Fibroblast of lung (primary cell): ENCODE data around the gene PCSK5. TPM values are rescaled to one million over a fixed set of nuclear protein-coding genes. Genes with fewer than 3 reads are reported as not detected.

Source experiments
- DNase-seq, 2 donors: peaks; one replicate each; pipeline versions ENCODE4 v3.0.0 to v3.0.0-alpha.2; 2010; ENCODE audit warnings: low read depth in 2 of 2
- H2AFZ ChIP-seq: 2 replicates; pipeline ENCODE4 v1.5.1; 2012; ENCODE audit warnings: low read length, control low read depth, inconsistent platforms
- H3K27ac ChIP-seq: 2 replicates; pipeline ENCODE4 v1.5.1; 2011; ENCODE audit warnings: low read length, control low read depth; ENCODE audit not compliant: insufficient read depth
- H3K27me3 ChIP-seq: 2 replicates; pipeline ENCODE4 v1.5.1; 2011; ENCODE audit warnings: mild to moderate bottlenecking, low read length; ENCODE audit not compliant: control insufficient read depth, insufficient read depth
- H3K36me3 ChIP-seq: 2 replicates; pipeline ENCODE4 v1.5.1; 2011; ENCODE audit warnings: low read length; ENCODE audit not compliant: control insufficient read depth, insufficient read depth
- H3K4me1 ChIP-seq: 2 replicates; pipeline ENCODE4 v1.5.1; 2011; ENCODE audit warnings: low read length; ENCODE audit not compliant: control insufficient read depth, insufficient read depth; ENCODE audit errors: extremely low read depth
- H3K4me2 ChIP-seq: 2 replicates; pipeline ENCODE4 v1.5.1; 2011; ENCODE audit warnings: low read length, control low read depth; ENCODE audit not compliant: insufficient read depth; ENCODE audit errors: extremely low read depth
- H3K4me3 ChIP-seq, 4 experiments: fragments of 200-600 bp in 1 of 4; sonication (generic) in 1 of 4; replicated peaks in 1 of 4; 2 replicates each; pipeline ENCODE4 v1.5.1; 2011 to 2016; ENCODE audit warnings: low read length in 4 of 4, low read depth in 3 of 4, mild to moderate bottlenecking in 3 of 4, control low read depth in 2 of 4, inconsistent platforms in 1 of 4, mixed read lengths in 1 of 4; ENCODE audit not compliant: insufficient read depth in 1 of 4; ENCODE audit errors: control extremely low read depth in 1 of 4
- H3K79me2 ChIP-seq: 2 replicates; pipeline ENCODE4 v1.5.1; 2012; ENCODE audit warnings: mild to moderate bottlenecking, low read length, inconsistent platforms; ENCODE audit not compliant: control insufficient read depth, insufficient read depth
- H3K9ac ChIP-seq: 2 replicates; pipeline ENCODE4 v1.5.1; 2011; ENCODE audit warnings: mild to moderate bottlenecking, low read length, control low read depth; ENCODE audit not compliant: insufficient read depth
- H3K9me3 ChIP-seq: 2 replicates; pipeline ENCODE4 v1.5.1; 2012; ENCODE audit warnings: low read depth, low read length; ENCODE audit not compliant: control insufficient read depth, insufficient read depth
- H4K20me1 ChIP-seq: 2 replicates; pipeline ENCODE4 v1.5.1; 2011; ENCODE audit warnings: low read length; ENCODE audit not compliant: control insufficient read depth, insufficient read depth; ENCODE audit errors: extremely low read depth
- EZH2 ChIP-seq: IDR thresholded peaks from 2 replicates; pipeline ENCODE4 v1.5.1; 2012; ENCODE audit warnings: low read length, control low read depth, mild to moderate bottlenecking; ENCODE audit errors: missing control alignments
- polyA plus RNA-seq, 2 donors: library from polyadenylated mRNA; depleted of rRNA in 1 of 2; stranded (reverse) in 1 of 2; unstranded in 1 of 2; fragments of >200 nt; gene quantifications; 2 replicates each; pipeline ENCODE4 v1.2.1, GENCODE V29; 2011 to 2012; ENCODE audit warnings: missing spikeins in 1 of 2
- total RNA-seq: library from RNA; depleted of rRNA; stranded (reverse); fragments of >200 nt; gene quantifications from 2 replicates; pipeline ENCODE4 v1.2.1, GENCODE V29; 2014
- TF ChIP-seq, protein P1 (sequence below), 2 donors: IDR thresholded peaks in 1 of 2; conservative IDR thresholded peaks in 1 of 2; 1 replicate in 1 of 2; 2 replicates in 1 of 2; pipeline ENCODE4 v1.5.1; 2011 to 2012; ENCODE audit warnings: low read length in 2 of 2, control low read depth in 1 of 2, inconsistent platforms in 1 of 2, low read depth in 1 of 2, mild to moderate bottlenecking in 1 of 2

The PCSK5 gene
- total and polyA plus RNA-seq, 2 donors (not counting 1 experiment from before 2014, with no cell fraction given) = 3.1 to 4.8 TPM

DNA sequence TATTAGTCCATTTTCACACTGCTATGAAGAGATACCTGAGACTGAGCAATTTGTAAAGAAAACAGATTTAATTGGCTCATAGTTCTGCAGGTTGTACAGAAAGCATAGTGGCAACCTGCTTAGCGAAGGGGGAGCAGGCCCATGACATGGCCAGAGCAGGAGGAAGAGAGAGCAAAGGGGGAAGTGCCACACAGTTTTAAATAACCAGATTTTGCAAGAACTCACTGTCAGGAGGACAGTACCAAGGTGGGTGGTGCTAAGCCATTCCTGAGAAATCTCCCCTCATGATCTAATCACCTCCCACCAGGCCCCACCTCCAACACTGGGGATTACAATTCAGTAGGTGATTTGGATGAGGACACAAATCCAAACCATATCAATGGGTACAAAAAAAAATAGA lies 16.8 kb upstream of the PCSK5 start:
- no peaks in the 10 kb centered on the region for H4K20me1 ChIP-seq
- no peak overlapping the region for H3K4me2 ChIP-seq
- H3K4me3 ChIP-seq = no peak overlapping the region
- H2AFZ ChIP-seq = no peak overlapping the region
- no peaks in the 10 kb centered on the region for H3K9me3 ChIP-seq
- no peak overlapping the region for H3K9ac ChIP-seq
- no peaks in the 10 kb centered on the region for H3K27me3 ChIP-seq
- TF ChIP-seq, protein P1, sequence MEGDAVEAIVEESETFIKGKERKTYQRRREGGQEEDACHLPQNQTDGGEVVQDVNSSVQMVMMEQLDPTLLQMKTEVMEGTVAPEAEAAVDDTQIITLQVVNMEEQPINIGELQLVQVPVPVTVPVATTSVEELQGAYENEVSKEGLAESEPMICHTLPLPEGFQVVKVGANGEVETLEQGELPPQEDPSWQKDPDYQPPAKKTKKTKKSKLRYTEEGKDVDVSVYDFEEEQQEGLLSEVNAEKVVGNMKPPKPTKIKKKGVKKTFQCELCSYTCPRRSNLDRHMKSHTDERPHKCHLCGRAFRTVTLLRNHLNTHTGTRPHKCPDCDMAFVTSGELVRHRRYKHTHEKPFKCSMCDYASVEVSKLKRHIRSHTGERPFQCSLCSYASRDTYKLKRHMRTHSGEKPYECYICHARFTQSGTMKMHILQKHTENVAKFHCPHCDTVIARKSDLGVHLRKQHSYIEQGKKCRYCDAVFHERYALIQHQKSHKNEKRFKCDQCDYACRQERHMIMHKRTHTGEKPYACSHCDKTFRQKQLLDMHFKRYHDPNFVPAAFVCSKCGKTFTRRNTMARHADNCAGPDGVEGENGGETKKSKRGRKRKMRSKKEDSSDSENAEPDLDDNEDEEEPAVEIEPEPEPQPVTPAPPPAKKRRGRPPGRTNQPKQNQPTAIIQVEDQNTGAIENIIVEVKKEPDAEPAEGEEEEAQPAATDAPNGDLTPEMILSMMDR (conservative IDR thresholded peaks at IDR 0.05 in 1 of 2, IDR thresholded peaks at IDR 0.05 in 1 of 2; ENCODE audit: low read depth in 1 of 2, low read length in 2 of 2) = no peak
- TF ChIP-seq EZH2 = no peak
- no peak for DNase-seq
- H3K4me1 ChIP-seq = no peaks in the 10 kb centered on the region
- no peaks in the 10 kb centered on the region for H3K36me3 ChIP-seq
- no peaks in the 10 kb centered on the region for H3K79me2 ChIP-seq
- H3K27ac ChIP-seq = no peak overlapping the region

DNA sequence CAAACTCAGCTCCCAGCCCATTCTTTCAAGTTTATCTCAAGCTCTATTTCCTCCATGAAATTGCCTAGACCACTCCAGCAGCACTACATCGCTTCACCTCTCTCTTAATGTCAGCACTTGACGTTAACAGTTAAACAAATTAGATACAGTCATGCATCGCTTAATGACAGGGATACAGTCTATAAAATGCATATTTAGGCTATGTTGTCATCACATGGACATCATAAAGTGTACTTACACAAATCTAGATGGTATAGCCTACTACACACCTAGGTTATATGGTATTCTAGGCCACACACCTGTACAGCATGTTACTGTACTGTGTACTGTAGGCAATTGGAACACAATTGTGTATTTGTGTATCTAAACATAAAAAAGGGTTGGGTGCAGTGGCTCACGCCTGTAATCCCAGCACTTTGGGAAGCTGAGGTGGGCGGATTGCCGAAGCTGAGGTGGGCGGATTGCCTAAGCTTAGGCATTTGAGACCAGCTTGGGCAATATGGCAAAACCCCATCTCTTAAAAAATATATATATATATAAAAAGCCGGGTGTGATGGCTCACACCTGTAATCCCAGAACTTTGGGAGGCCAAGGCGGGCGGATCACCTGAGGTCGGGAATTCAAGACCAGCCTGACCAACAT lies 13.4 kb upstream of the PCSK5 start:
- Histone ChIP-seq H3K9ac (no peak overlapping the region), H2AFZ (no peak overlapping the region), H3K9me3 (no peaks in the 10 kb centered on the region), H3K27me3 (no peaks in the 10 kb centered on the region), H3K79me2 (no peaks in the 10 kb centered on the region), H4K20me1 (no peaks in the 10 kb centered on the region), H3K27ac (no peak overlapping the region), H3K4me2 (no peak overlapping the region), H3K4me1 (no peaks in the 10 kb centered on the region), H3K36me3 (no peaks in the 10 kb centered on the region), H3K4me3 (no peak overlapping the region)
- TF ChIP-seq, protein P1 (conservative IDR thresholded peaks at IDR 0.05 in 1 of 2, IDR thresholded peaks at IDR 0.05 in 1 of 2; ENCODE audit: low read depth in 1 of 2, low read length in 2 of 2) = no peak
- TF ChIP-seq EZH2 = no peak
- no peak for DNase-seq

DNA sequence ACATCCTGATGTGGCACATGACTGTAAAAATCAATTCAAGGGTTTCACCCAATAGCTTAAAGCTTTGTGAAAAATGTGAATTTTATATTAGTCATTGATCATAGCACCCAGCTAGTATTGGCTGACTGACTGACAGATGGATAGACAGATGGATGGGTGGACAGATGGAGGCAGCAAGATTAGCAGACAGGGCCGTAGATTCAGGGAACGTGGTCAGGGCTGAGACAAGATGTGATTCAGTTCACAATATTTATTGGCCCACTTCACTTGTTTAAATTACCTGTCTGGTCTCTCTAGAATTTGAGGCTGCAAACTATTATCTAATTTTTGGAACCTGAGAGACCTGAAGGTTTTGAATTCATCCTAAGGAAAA lies 12.0 kb upstream of the PCSK5 start:
- no peaks in the 10 kb centered on the region for H3K4me1 ChIP-seq

More for the DNA sequence above, 12.0 kb upstream of the PCSK5 start:
- H3K79me2 ChIP-seq = no peaks in the 10 kb centered on the region
- no peak for DNase-seq
- H3K4me3 ChIP-seq = no peak overlapping the region
- no peak overlapping the region for H3K4me2 ChIP-seq
- H2AFZ ChIP-seq = no peak overlapping the region
- no peaks in the 10 kb centered on the region for H3K27me3 ChIP-seq
- H3K27ac ChIP-seq = no peak overlapping the region
- H3K9ac ChIP-seq = no peak overlapping the region
- H3K36me3 ChIP-seq = no peaks in the 10 kb centered on the region
- TF ChIP-seq, protein P1 (conservative IDR thresholded peaks at IDR 0.05 in 1 of 2, IDR thresholded peaks at IDR 0.05 in 1 of 2; ENCODE audit: low read depth in 1 of 2, low read length in 2 of 2) = no peak
- no peak for TF ChIP-seq EZH2
- no peaks in the 10 kb centered on the region for H3K9me3 ChIP-seq
- H4K20me1 ChIP-seq = no peaks in the 10 kb centered on the region
